ENCODE results near the gene PKHD1.

Gene PKHD1

GRCh38 chr6:51720327-51720726 is 367.1 kb downstream of the PKHD1 start:
- no peak overlapping the region for H3K4me3 ChIP-seq (ENCODE audit: control insufficient read depth, low read depth, low read length)
- TF ChIP-seq, protein P1, sequence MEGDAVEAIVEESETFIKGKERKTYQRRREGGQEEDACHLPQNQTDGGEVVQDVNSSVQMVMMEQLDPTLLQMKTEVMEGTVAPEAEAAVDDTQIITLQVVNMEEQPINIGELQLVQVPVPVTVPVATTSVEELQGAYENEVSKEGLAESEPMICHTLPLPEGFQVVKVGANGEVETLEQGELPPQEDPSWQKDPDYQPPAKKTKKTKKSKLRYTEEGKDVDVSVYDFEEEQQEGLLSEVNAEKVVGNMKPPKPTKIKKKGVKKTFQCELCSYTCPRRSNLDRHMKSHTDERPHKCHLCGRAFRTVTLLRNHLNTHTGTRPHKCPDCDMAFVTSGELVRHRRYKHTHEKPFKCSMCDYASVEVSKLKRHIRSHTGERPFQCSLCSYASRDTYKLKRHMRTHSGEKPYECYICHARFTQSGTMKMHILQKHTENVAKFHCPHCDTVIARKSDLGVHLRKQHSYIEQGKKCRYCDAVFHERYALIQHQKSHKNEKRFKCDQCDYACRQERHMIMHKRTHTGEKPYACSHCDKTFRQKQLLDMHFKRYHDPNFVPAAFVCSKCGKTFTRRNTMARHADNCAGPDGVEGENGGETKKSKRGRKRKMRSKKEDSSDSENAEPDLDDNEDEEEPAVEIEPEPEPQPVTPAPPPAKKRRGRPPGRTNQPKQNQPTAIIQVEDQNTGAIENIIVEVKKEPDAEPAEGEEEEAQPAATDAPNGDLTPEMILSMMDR (IDR thresholded peaks at IDR 0.05; ENCODE audit: control insufficient read depth, insufficient read depth, low read depth, low read length, missing control alignments): no peak
- DNase-seq (ENCODE audit: low read depth): no peak

DNA sequence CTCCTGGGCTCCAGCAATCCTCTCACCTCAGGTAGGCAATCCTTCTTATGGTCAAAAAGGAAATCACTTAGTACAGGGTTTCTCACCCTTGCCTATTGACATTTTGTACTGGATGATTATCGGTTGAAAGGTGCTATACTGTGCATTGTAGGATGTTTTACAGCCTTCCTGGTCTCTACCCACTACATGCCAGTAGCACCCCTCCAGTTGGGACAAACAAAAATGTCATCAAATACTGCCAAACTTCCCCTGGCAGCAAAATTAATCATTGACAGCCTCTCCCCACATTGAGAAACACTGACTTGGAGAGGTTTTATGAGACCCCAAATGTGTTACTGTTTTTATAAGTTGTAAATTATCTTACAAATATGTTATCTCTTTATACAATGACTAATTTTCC is 368.1 kb downstream of the PKHD1 start:
- no peak overlapping the region for H3K4me3 ChIP-seq (ENCODE audit: control insufficient read depth, low read depth, low read length)
- TF ChIP-seq, protein P1 (IDR thresholded peaks at IDR 0.05; ENCODE audit: control insufficient read depth, insufficient read depth, low read depth, low read length, missing control alignments): no peak
- no peak for DNase-seq (ENCODE audit: low read depth)

- DNase-seq (ENCODE audit: low read depth): no peak
- TF ChIP-seq, protein P1 (IDR thresholded peaks at IDR 0.05; ENCODE audit: control insufficient read depth, insufficient read depth, low read depth, low read length, missing control alignments): no peak
Observed at GRCh38 chr6:51718533-51718932, 368.9 kb downstream of the PKHD1 start.

DNA sequence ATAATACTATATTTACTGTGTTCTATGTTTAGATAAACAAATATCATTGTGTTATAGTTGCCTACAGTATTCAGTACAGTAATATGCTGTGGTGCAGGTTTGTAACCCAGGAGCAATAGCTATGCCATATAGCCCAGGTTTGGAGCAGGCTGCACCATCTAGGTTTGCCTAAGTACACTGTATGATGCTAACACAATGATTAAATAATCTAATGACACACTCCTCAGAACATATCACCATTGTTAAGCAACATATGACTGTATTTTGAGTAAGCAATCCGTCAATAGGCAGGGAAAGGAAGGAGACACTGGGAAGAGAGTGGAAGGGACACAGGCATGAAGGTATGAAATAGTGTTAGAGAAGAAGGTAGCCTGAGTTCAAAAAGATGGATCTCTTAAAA is 369.9 kb downstream of the PKHD1 start:
- DNase-seq (ENCODE audit: low read depth): no peak
- TF ChIP-seq, protein P1 (IDR thresholded peaks at IDR 0.05; ENCODE audit: control insufficient read depth, insufficient read depth, low read depth, low read length, missing control alignments): no peak

More at GRCh38 chr6:51718533-51718932, 368.9 kb downstream of the PKHD1 start:
- H3K4me3 ChIP-seq (ENCODE audit: control insufficient read depth, low read depth, low read length): no peak overlapping the region

GRCh38 chr6:51711876-51712275 is 375.5 kb downstream of the PKHD1 start:
- H3K4me3 ChIP-seq (ENCODE audit: control insufficient read depth, low read depth, low read length): no peak overlapping the region
- no peak for DNase-seq (ENCODE audit: low read depth)
- TF ChIP-seq, protein P1 (IDR thresholded peaks at IDR 0.05; ENCODE audit: control insufficient read depth, insufficient read depth, low read depth, low read length, missing control alignments): no peak

More for the DNA sequence above, 369.9 kb downstream of the PKHD1 start:
- no peak overlapping the region for H3K4me3 ChIP-seq (ENCODE audit: control insufficient read depth, low read depth, low read length)

- no peak overlapping the region for H3K4me3 ChIP-seq (ENCODE audit: control insufficient read depth, low read depth, low read length)
- no peak for DNase-seq (ENCODE audit: low read depth)
- TF ChIP-seq, protein P1 (IDR thresholded peaks at IDR 0.05; ENCODE audit: control insufficient read depth, insufficient read depth, low read depth, low read length, missing control alignments): no peak
Observed at GRCh38 chr6:51706086-51706485, 381.3 kb downstream of the PKHD1 start.
